ENCODE measurements around the gene TRIM28. TPM values are rescaled to one million over a fixed set of nuclear protein-coding genes. Genes with fewer than 3 reads are reported as not detected.

TRIM28 gene
- total and polyA plus RNA-seq, 9 of the 15 experiments (the other 6 are each of a cell fraction or from before 2014, with no cell fraction given), result 12.1 to 797 (median 490) TPM

- TF ChIP-seq TFAP4 (CRISPR knock-in tag; IDR thresholded peaks at IDR 0.05; ENCODE audit: borderline replicate concordance) (peak; percentile 80), PTBP1 (IDR thresholded peaks at IDR 0.05; ENCODE audit: low read depth, low read length) (no peak), THRA (IDR thresholded peaks at IDR 0.05) (no peak), DEAF1 (CRISPR knock-in tag; IDR thresholded peaks at IDR 0.05) (no peak), ZNF121 (CRISPR knock-in tag; conservative IDR thresholded peaks at IDR 0.05) (no peak), ZNF431 (CRISPR knock-in tag; IDR thresholded peaks at IDR 0.05) (no peak), THAP12 (CRISPR knock-in tag; IDR thresholded peaks at IDR 0.05) (peak; percentile 63; the same call in 1 of the 2 replicates), ZNF518B (CRISPR knock-in tag; IDR thresholded peaks at IDR 0.05) (no peak), ZFX (CRISPR knock-in tag; IDR thresholded peaks at IDR 0.05) (peak; percentile 82), SNRNP70 (optimal IDR thresholded peaks at IDR 0.05; ENCODE audit: low read depth, low read length) (no peak), RBM25 (IDR thresholded peaks at IDR 0.05; ENCODE audit: low read depth, low read length, severe bottlenecking) (no peak), PHB2 (IDR thresholded peaks at IDR 0.05; ENCODE audit: low read depth) (peak; percentile 73; the same call in 1 of the 2 replicates), ZNF512 (tag; IDR thresholded peaks at IDR 0.05) (no peak), SNIP1 (IDR thresholded peaks at IDR 0.05; ENCODE audit: low read depth) (peak; percentile 39; the same call in 1 of the 2 replicates), ZBTB1 (CRISPR knock-in tag; IDR thresholded peaks at IDR 0.05; ENCODE audit: borderline replicate concordance, low read depth) (no peak)
These were observed 29.2 kb downstream of the TRIM28 start, which contains the start of gene MZF1 (continued) for GRCh38 chr19:58572818-58573657.

Measured in K562 (cell line).